NB4 (cell line): ENCODE measurements around the gene MYL6.
"Not testable (repeated sequence)": the region's sequence is repeated elsewhere in the genome, so short reads cannot be mapped to it uniquely, and the experiment has no call there.

Experiments
- DNase-seq: peaks from one replicate; pipeline ENCODE4 v3.0.0; 2010; ENCODE audit warnings: low read depth
- H3K4me3 ChIP-seq: one replicate; pipeline ENCODE4 v1.5.1; 2011; ENCODE audit warnings: mild to moderate bottlenecking, low read depth, low read length, moderate library complexity
- MYC ChIP-seq: IDR thresholded peaks from 2 replicates; pipeline ENCODE4 v1.6.1; 2011; ENCODE audit warnings: low read depth, low read length
- POLR2A ChIP-seq: IDR thresholded peaks from 2 replicates; pipeline ENCODE4 v1.6.1; 2011; ENCODE audit warnings: mild to moderate bottlenecking; ENCODE audit not compliant: insufficient read length; ENCODE audit errors: extremely low read depth
- TF ChIP-seq, protein P1 (sequence below): IDR thresholded peaks from 2 replicates; pipeline ENCODE4 v1.6.1; 2011; ENCODE audit warnings: low read depth, low read length
- TF ChIP-seq, protein P2 (sequence below): IDR thresholded peaks from one replicate; pipeline ENCODE4 v1.5.1; 2012; ENCODE audit warnings: low read depth, low read length

MYL6 gene

GRCh38 chr12:56158029-56158925 lies at the start of gene MYL6:
TSS of gene MYL6 (plus strand) at chr12:56158359. CDS start at chr12:56158402, 43 bp downstream.
- peak; percentile 99 for DNase-seq
- peak; percentile 94 for TF ChIP-seq POLR2A
- peak; percentile 48; the same call in 1 of the 2 replicates for TF ChIP-seq MYC
- TF ChIP-seq, protein P1, sequence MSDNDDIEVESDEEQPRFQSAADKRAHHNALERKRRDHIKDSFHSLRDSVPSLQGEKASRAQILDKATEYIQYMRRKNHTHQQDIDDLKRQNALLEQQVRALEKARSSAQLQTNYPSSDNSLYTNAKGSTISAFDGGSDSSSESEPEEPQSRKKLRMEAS: no peak; the same call in 1 of the 2 replicates
- TF ChIP-seq, protein P2, sequence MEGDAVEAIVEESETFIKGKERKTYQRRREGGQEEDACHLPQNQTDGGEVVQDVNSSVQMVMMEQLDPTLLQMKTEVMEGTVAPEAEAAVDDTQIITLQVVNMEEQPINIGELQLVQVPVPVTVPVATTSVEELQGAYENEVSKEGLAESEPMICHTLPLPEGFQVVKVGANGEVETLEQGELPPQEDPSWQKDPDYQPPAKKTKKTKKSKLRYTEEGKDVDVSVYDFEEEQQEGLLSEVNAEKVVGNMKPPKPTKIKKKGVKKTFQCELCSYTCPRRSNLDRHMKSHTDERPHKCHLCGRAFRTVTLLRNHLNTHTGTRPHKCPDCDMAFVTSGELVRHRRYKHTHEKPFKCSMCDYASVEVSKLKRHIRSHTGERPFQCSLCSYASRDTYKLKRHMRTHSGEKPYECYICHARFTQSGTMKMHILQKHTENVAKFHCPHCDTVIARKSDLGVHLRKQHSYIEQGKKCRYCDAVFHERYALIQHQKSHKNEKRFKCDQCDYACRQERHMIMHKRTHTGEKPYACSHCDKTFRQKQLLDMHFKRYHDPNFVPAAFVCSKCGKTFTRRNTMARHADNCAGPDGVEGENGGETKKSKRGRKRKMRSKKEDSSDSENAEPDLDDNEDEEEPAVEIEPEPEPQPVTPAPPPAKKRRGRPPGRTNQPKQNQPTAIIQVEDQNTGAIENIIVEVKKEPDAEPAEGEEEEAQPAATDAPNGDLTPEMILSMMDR: no peak
- H3K4me3 ChIP-seq: peak within 1 kb of the TSS; percentile 93

GRCh38 chr12:56110571-56110970 lies 47.6 kb upstream of the MYL6 start:
- TF ChIP-seq, protein P2: no peak
- no peak for TF ChIP-seq POLR2A
- TF ChIP-seq, protein P1: no peak
- TF ChIP-seq MYC: no peak
- no peak for DNase-seq
- no peak overlapping the region for H3K4me3 ChIP-seq

- no peak overlapping the region for H3K4me3 ChIP-seq
- no peak for DNase-seq
- TF ChIP-seq, protein P2: no peak
- TF ChIP-seq MYC (no peak), POLR2A (no peak)
- TF ChIP-seq, protein P1: no peak
These were observed 44.1 kb upstream of the MYL6 start for GRCh38 chr12:56114084-56114483.

DNA sequence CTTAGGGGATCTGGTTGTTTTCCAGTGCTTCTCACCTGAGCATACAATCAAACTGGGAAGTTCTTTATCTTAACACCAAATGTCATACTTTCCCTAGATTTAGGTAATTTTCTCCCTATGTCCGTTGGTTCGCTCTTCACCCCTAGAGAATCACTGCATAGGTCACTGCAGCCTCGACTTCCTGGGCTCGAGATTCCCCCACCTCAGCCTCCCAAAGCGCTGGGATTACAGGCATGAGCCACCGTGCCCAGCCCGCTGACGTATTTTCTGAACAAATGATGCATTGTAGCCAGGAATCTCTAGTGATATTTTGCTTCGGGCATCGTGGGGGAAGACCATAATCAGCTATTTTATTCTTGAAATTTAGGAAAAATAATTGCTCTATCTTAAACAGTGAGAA lies 42.8 kb upstream of the MYL6 start:
- TF ChIP-seq, protein P1: no peak
- TF ChIP-seq, protein P2: no peak
- no peak for TF ChIP-seq POLR2A
- no peak for TF ChIP-seq MYC
- H3K4me3 ChIP-seq: peak overlapping the region; percentile 86
- DNase-seq: no peak

- peak; percentile 95 for DNase-seq
- peak within 1 kb of the TSS; percentile 86 for H3K4me3 ChIP-seq
- TF ChIP-seq, protein P2: no peak
- TF ChIP-seq POLR2A: peak; percentile 99
- peak; percentile 92 for TF ChIP-seq MYC
- TF ChIP-seq, protein P1: peak; percentile 58; the same call in 1 of the 2 replicates
These were observed 41.7 kb upstream of the MYL6 start, which contains the start of gene RPL41 for GRCh38 chr12:56116267-56117081. TSS of gene RPL41 (plus strand) at chr12:56116633.

DNA sequence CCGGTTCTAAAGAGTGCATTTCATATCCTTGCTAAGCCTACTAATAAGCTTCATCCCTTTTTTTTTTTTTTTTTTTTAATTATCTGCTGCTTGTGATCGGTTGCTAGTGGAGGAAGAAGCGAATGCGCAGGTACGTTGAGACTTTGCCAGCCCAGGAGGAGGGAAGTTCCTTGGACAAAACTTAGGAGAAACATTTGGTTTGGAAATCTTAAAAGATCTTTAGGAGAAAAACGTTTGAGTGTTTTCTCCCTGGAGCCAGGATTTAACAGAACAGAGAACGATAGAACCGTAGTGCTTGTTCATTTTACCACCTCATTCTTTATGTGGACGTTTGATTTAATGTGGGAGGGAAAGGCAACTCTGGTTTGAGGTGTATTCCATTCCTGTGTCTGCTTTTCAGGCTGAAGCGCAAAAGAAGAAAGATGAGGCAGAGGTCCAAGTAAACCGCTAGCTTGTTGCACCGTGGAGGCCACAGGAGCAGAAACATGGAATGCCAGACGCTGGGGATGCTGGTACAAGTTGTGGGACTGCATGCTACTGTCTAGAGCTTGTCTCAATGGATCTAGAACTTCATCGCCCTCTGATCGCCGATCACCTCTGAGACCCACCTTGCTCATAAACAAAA lies 41.0 kb upstream of the MYL6 start:
- peak overlapping the region; percentile 86 for H3K4me3 ChIP-seq
- not testable (repeated sequence) for DNase-seq
